ENCODE measurements around the gene SLC35D2. TPM values are rescaled to one million over a fixed set of nuclear protein-coding genes. Genes with fewer than 3 reads are reported as not detected.

SLC35D2 gene
- 10 to 100 TPM; 16.0 to 17.5 TPM for total RNA-seq

GRCh38 chr9:96383165-96383942, at the start of gene SLC35D2:
TSS of gene SLC35D2 (minus strand) at chr9:96383711. CDS start at chr9:96383634, 77 bp downstream.

GRCh38 chr9:96418083-96418919, 34.8 kb upstream of the SLC35D2 start, which contains the start of gene ZNF367:
TSS of gene ZNF367 (minus strand) at chr9:96418370. CDS start at chr9:96418032, 338 bp downstream.

GRCh38 chr9:96302021-96302420, 81.5 kb downstream of the SLC35D2 start, which contains the start of gene HSD17B3:
TSS of gene HSD17B3 (minus strand) at chr9:96302176. CDS start at chr9:96302104, 72 bp downstream.

Other genes starting within 250 kb of the SLC35D2 start
- not detected for gene HSD17B3, start 81.5 kb downstream of the SLC35D2 start, total RNA-seq
- 10 to 100 TPM; 23.2 TPM for gene ZNF367, start 34.7 kb upstream of the SLC35D2 start, total RNA-seq
- gene HABP4, start 66.5 kb upstream of the SLC35D2 start, total RNA-seq: 1 to 10 TPM; 7.3 to 7.6 TPM
- gene CDC14B, start 236.1 kb upstream of the SLC35D2 start, total RNA-seq: 1 to 10 TPM in 1 of 2 experiments, under 1 TPM in 1; 0.55 to 1.2 TPM